Measurements from ENCODE around the gene LSM4. TPM values are rescaled to one million over a fixed set of nuclear protein-coding genes. Genes with fewer than 3 reads are reported as not detected.
A peak's percentile ranks its signal among the peaks of the same experiment; 100 is the strongest.

LSM4 gene
- total and polyA plus RNA-seq, 2 of the 13 experiments (the other 11 are each of a cell fraction or from before 2014, with no cell fraction given) = 65.8 to 166 TPM

GRCh38 chr19:18317961-18318800, 4.7 kb downstream of the LSM4 start (continued):
- peak; percentile 78 for TF ChIP-seq GABPB1 (CRISPR knock-in tag; IDR thresholded peaks at IDR 0.05)
- TF ChIP-seq THAP8 (CRISPR knock-in tag; IDR thresholded peaks at IDR 0.05; ENCODE audit: borderline replicate concordance) = no peak
- TF ChIP-seq ZNF781 (CRISPR knock-in tag; IDR thresholded peaks at IDR 0.05; ENCODE audit: borderline replicate concordance, not compliant biosample characterization) = no peak
- no peak for TF ChIP-seq GPBP1L1 (CRISPR knock-in tag; IDR thresholded peaks at IDR 0.05)
- TF ChIP-seq ZNF512B (CRISPR knock-in tag; IDR thresholded peaks at IDR 0.05; ENCODE audit: borderline replicate concordance) = 0 out of 2 replicates have a peak, but pooled peaks have one; percentile 35
- TF ChIP-seq ATF7 (IDR thresholded peaks at IDR 0.05) = no peak
- TF ChIP-seq ATF7 (CRISPR knock-in tag; IDR thresholded peaks at IDR 0.05) = peak; percentile 62; the same call in 1 of the 2 replicates
- no peak for TF ChIP-seq NR0B2 (CRISPR knock-in tag; IDR thresholded peaks at IDR 0.05)
- TF ChIP-seq ZIK1 (CRISPR knock-in tag; IDR thresholded peaks at IDR 0.05; ENCODE audit: borderline replicate concordance, low read depth) = no peak
- TF ChIP-seq ZNF563 (CRISPR knock-in tag; IDR thresholded peaks at IDR 0.05) = no peak; the same call in 1 of the 2 replicates
- no peak for TF ChIP-seq CCDC6 (CRISPR knock-in tag; IDR thresholded peaks at IDR 0.05)
- TF ChIP-seq ZBTB44 (CRISPR knock-in tag; IDR thresholded peaks at IDR 0.05) = no peak
- no peak for TF ChIP-seq ZBTB49 (CRISPR knock-in tag; IDR thresholded peaks at IDR 0.05; ENCODE audit: borderline replicate concordance)
- no peak for TF ChIP-seq ZNF441 (CRISPR knock-in tag; IDR thresholded peaks at IDR 0.05; ENCODE audit: borderline replicate concordance)
- TF ChIP-seq ATF3 (CRISPR knock-in tag; IDR thresholded peaks at IDR 0.05) = no peak
- TF ChIP-seq SMAD1 (CRISPR knock-in tag; IDR thresholded peaks at IDR 0.05; ENCODE audit: borderline replicate concordance, low read depth) = 0 out of 2 replicates have a peak, but pooled peaks have one; percentile 24
- TF ChIP-seq ZNF501 (CRISPR knock-in tag; IDR thresholded peaks at IDR 0.05) = 0 out of 2 replicates have a peak, but pooled peaks have one; percentile 25
